Measurements from ENCODE around the gene SPI1.

- TF ChIP-seq CTCF (conservative IDR thresholded peaks at IDR 0.05 in 1 of 2, IDR thresholded peaks at IDR 0.05 in 1 of 2; ENCODE audit: extremely low read depth in 1 of 2, insufficient read depth in 1 of 2, low read depth in 1 of 2, low read length in 2 of 2) = no peak
- TF ChIP-seq EZH2 (IDR thresholded peaks at IDR 0.05; ENCODE audit: borderline replicate concordance, low read length) = no peak
Observed at GRCh38 chr11:47369676-47370075, 8.7 kb downstream of the SPI1 start.

Data from mammary epithelial cell (primary cell).